Hepatocyte (in vitro differentiated cells): Measurements from ENCODE around the gene GFY.

Experiments used
- CTCF ChIP-seq: fragments of 200-600 bp; sonication (generic); IDR thresholded peaks from 2 replicates; pipeline ENCODE4 v1.5.1; 2016; ENCODE audit warnings: antibody characterized with exemption, mild to moderate bottlenecking; ENCODE audit not compliant: poor library complexity
- EZH2 ChIP-seq: fragments of 200-600 bp; sonication (generic); IDR thresholded peaks from 2 replicates; pipeline ENCODE4 v1.6.1; 2016; ENCODE audit warnings: antibody characterized with exemption, mild to moderate bottlenecking, borderline replicate concordance

GRCh38 chr19:49430678-49431329 is 5.6 kb downstream of the GFY start:
- TF ChIP-seq CTCF (peak; percentile 3), EZH2 (no peak)
